KMS-11 (cell line): ENCODE measurements around the gene LCN10.

Source experiments
- H2AFZ ChIP-seq: fragments of 200-600 bp; sonication (generic); 2 replicates; pipeline ENCODE4 v1.6.1; 2016; ENCODE audit warnings: antibody characterized with exemption, mixed run types, low read depth
- H3K27ac ChIP-seq: fragments of 200-600 bp; sonication (generic); 2 replicates; pipeline ENCODE4 v1.6.1; 2016; ENCODE audit warnings: mild to moderate bottlenecking, mixed run types
- H3K27me3 ChIP-seq: fragments of 200-600 bp; sonication (generic); 2 replicates; pipeline ENCODE4 v1.6.1; 2017; ENCODE audit warnings: mild to moderate bottlenecking, low read depth, mixed run types, moderate library complexity; ENCODE audit not compliant: insufficient read depth
- H3K36me3 ChIP-seq: fragments of 200-600 bp; sonication (generic); 2 replicates; pipeline ENCODE4 v1.6.1; 2017; ENCODE audit warnings: mild to moderate bottlenecking, mixed run types; ENCODE audit not compliant: insufficient read depth
- H3K4me1 ChIP-seq: fragments of 200-600 bp; sonication (generic); 2 replicates; pipeline ENCODE4 v1.6.1; 2016; ENCODE audit warnings: mild to moderate bottlenecking, low read depth, mixed run types; ENCODE audit not compliant: poor library complexity, severe bottlenecking
- H3K4me2 ChIP-seq: fragments of 200-600 bp; sonication (generic); 2 replicates; pipeline ENCODE4 v1.7.0; 2016; ENCODE audit warnings: mild to moderate bottlenecking, mixed run types
- H3K4me3 ChIP-seq: fragments of 200-600 bp; sonication (generic); IDR thresholded peaks from 2 replicates; pipeline ENCODE4 v1.6.1; 2017; ENCODE audit warnings: low read depth, low read length, mixed read lengths; ENCODE audit not compliant: insufficient read depth
- H3K79me2 ChIP-seq: fragments of 200-600 bp; sonication (generic); 2 replicates; pipeline ENCODE4 v1.6.1; 2016; ENCODE audit warnings: low read depth, mixed run types; ENCODE audit not compliant: insufficient read depth
- H3K9ac ChIP-seq: fragments of 200-600 bp; sonication (generic); 2 replicates; pipeline ENCODE4 v1.6.1; 2016; ENCODE audit warnings: mild to moderate bottlenecking, mixed run types
- H4K20me1 ChIP-seq: fragments of 200-600 bp; sonication (generic); 2 replicates; pipeline ENCODE4 v1.6.1; 2016; ENCODE audit warnings: mild to moderate bottlenecking, mixed run types; ENCODE audit not compliant: insufficient read depth
- TF ChIP-seq, protein P1 (sequence below): fragments of 200-600 bp; sonication (generic); conservative IDR thresholded peaks from 2 replicates; pipeline ENCODE4 v1.6.1; 2017; ENCODE audit warnings: low read depth, mild to moderate bottlenecking, antibody characterized with exemption, low read length, moderate library complexity, mixed read lengths

Gene LCN10

GRCh38 chr9:136728548-136729123 lies 14.1 kb downstream of the LCN10 start:
- H3K27me3 ChIP-seq, result no peaks in the 10 kb centered on the region
- H2AFZ ChIP-seq, result peak overlapping the region; percentile 82
- H3K9ac ChIP-seq, result peak overlapping the region; percentile 93
- peak overlapping the region; percentile 96 for H3K4me2 ChIP-seq
- peaks cover 36% of the 10 kb centered on the region for H4K20me1 ChIP-seq
- TF ChIP-seq, protein P1, sequence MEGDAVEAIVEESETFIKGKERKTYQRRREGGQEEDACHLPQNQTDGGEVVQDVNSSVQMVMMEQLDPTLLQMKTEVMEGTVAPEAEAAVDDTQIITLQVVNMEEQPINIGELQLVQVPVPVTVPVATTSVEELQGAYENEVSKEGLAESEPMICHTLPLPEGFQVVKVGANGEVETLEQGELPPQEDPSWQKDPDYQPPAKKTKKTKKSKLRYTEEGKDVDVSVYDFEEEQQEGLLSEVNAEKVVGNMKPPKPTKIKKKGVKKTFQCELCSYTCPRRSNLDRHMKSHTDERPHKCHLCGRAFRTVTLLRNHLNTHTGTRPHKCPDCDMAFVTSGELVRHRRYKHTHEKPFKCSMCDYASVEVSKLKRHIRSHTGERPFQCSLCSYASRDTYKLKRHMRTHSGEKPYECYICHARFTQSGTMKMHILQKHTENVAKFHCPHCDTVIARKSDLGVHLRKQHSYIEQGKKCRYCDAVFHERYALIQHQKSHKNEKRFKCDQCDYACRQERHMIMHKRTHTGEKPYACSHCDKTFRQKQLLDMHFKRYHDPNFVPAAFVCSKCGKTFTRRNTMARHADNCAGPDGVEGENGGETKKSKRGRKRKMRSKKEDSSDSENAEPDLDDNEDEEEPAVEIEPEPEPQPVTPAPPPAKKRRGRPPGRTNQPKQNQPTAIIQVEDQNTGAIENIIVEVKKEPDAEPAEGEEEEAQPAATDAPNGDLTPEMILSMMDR, result no peak
- no peaks in the 10 kb centered on the region; the same call in 1 of the 2 replicates for H3K36me3 ChIP-seq
- no peak overlapping the region for H3K4me3 ChIP-seq
- peaks cover 28% of the 10 kb centered on the region for H3K79me2 ChIP-seq
- no peak overlapping the region for H3K27ac ChIP-seq
- peaks cover 22% of the 10 kb centered on the region for H3K4me1 ChIP-seq

DNA sequence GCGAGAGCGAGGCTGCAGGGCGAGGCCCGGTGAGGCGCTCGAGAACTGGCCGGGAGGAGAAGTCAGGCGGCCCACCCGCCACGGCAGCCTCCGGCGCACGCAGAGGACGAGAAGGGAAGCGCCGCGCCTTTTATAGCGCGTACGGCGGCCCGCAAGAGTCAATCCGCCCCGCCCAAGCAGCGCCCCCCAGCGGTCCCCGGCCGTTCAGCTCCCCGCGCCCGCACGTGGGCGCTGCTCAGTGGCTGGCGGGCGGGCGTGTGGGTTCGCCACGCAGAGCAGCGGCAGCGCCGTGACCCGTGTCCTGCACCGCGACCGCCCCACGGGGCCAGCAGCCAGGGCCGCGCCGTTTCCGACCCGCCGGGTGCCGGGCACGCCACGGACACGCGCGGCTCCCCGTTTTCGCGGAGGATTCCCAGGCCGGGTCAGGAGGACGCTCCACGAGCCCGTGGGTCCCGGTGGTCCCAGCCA lies 14.6 kb downstream of the LCN10 start:
- TF ChIP-seq, protein P1, result peak; percentile 70
- Histone ChIP-seq H4K20me1 (peaks cover 37% of the 10 kb centered on the region), H3K79me2 (peaks cover 28% of the 10 kb centered on the region), H2AFZ (peak overlapping the region; percentile 82), H3K4me2 (peak overlapping the region; percentile 96), H3K9ac (peak overlapping the region; percentile 93), H3K27me3 (no peaks in the 10 kb centered on the region), H3K4me3 (no peak overlapping the region), H3K27ac (peak overlapping the region; percentile 68), H3K36me3 (no peaks in the 10 kb centered on the region; the same call in 1 of the 2 replicates), H3K4me1 (peaks cover 22% of the 10 kb centered on the region)

- Histone ChIP-seq H3K27me3 (no peaks in the 10 kb centered on the region), H3K36me3 (no peaks in the 10 kb centered on the region; the same call in 1 of the 2 replicates), H4K20me1 (peaks cover 37% of the 10 kb centered on the region), H3K79me2 (peaks cover 28% of the 10 kb centered on the region), H2AFZ (no peak overlapping the region), H3K4me3 (no peak overlapping the region), H3K4me2 (peak overlapping the region; percentile 96), H3K27ac (peak overlapping the region; percentile 68), H3K9ac (peak overlapping the region; percentile 93), H3K4me1 (peaks cover 22% of the 10 kb centered on the region)
- TF ChIP-seq, protein P1, result peak; percentile 45; the same call in 1 of the 2 replicates
Measured at GRCh38 chr9:136726631-136727191, 16.0 kb downstream of the LCN10 start.

DNA sequence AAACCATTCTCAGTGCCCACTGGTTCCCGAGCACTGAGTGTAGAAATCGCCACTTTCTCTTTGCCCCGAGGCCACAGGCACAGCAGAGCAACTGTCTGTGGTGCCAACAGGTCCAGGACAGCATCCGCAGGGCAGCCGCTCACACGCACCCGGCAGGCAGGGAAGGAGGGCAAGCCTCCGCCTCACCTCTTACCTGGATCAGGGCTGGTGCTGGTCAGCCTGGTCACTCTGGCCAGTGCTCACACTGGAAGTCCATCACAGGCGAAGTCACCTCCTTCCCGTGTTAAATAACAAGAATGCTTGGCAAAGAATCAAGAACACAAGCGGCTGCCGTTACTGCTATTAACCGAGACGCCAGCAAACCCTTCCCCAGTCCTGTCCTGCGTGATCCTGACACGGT lies 16.6 kb downstream of the LCN10 start:
- Histone ChIP-seq H3K4me3 (no peak overlapping the region), H3K4me1 (peaks cover 22% of the 10 kb centered on the region), H4K20me1 (peaks cover 37% of the 10 kb centered on the region), H2AFZ (no peak overlapping the region), H3K4me2 (peak overlapping the region; percentile 96), H3K79me2 (peaks cover 28% of the 10 kb centered on the region), H3K27me3 (no peaks in the 10 kb centered on the region), H3K27ac (peak overlapping the region; percentile 68; the same call in 1 of the 2 replicates), H3K9ac (no peak overlapping the region; the same call in 1 of the 2 replicates), H3K36me3 (no peaks in the 10 kb centered on the region; the same call in 1 of the 2 replicates)
- TF ChIP-seq, protein P1, result no peak
